GM19455 (cell line): ENCODE measurements around the gene ZNF598.
"Not testable (repeated sequence)": the region's sequence is repeated elsewhere in the genome, so short reads cannot be mapped to it uniquely, and the experiment has no call there.

ENCODE experiments used
- ATAC-seq: cut with Tn5 transposase; IDR thresholded peaks from one replicate; pipeline ENCODE4 v1.9.1; 2021; ENCODE audit not compliant: unreplicated experiment

ZNF598 gene

DNA sequence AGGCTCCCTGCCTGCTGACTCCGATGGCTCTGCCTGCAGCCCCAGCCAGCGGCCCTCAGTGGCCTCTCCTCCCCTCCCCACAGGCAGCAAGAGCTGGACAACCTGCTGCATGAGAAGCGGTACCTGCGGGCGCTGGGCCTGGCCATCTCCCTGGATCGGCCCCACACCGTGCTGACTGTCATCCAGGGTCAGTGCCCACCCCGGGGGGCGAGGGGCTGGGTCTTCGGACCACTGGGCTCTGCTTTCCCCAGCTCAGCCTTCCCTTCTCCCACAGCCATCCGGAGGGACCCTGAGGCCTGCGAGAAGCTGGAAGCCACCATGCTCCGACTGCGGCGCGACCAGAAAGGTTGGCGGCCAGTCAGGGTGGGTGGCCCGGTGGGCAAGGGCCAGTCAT, 31.7 kb downstream of the ZNF598 start:
- no peak for ATAC-seq

DNA sequence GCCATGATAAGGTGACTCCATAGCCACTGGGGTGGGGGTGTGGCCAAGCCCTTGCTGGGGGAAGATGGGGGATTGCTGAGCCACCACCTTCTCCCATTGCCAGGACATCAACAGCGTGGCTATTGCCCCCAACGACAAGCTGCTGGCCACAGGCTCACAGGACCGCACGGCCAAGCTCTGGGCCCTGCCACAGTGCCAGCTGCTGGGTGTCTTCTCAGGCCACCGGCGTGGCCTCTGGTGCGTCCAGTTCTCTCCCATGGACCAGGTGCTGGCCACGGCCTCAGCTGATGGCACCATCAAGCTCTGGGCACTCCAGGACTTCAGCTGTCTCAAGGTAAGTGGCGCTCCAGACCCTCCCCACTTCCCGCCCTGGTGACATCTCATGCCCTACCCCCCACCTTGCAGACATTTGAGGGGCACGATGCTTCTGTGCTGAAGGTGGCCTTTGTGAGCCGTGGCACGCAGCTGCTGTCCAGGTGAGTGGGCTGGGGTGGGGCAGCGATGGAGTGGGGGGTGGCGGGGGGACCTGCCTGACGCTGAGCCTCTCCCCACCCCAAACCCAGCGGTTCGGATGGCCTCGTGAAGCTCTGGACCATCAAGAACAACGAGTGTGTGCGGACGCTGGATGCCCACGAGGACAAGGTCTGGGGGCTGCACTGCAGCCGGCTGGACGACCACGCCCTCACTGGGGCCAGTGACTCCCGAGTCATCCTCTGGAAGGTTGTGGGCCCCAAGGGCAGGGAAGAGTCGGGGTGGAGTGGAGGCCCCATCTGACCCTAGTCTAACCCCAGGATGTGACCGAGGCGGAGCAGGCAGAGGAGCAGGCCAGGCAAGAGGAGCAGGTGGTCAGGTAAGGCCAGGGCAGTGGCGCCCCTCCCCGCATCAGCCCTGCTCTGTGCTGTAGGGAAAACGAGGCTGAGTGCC, 32.4 kb downstream of the ZNF598 start:
- ATAC-seq: no peak

DNA sequence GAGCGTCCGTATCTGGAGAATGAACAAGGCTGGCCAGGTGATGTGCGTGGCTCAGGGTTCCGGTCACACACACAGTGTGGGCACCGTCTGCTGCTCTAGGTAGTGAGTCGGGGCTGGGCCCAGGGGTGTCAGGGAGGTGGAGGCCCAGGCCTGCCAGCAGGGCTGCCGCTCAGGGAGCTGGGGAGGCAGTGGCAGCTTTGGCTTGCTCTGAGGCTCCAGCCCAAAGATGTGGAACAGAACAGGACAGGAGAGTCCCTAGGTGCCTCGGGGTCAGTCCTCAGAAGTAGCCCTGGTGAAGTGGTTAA, 33.5 kb downstream of the ZNF598 start:
- no peak for ATAC-seq

GRCh38 chr16:1975432-1976215, 34.0 kb downstream of the ZNF598 start:
- ATAC-seq: no peak

DNA sequence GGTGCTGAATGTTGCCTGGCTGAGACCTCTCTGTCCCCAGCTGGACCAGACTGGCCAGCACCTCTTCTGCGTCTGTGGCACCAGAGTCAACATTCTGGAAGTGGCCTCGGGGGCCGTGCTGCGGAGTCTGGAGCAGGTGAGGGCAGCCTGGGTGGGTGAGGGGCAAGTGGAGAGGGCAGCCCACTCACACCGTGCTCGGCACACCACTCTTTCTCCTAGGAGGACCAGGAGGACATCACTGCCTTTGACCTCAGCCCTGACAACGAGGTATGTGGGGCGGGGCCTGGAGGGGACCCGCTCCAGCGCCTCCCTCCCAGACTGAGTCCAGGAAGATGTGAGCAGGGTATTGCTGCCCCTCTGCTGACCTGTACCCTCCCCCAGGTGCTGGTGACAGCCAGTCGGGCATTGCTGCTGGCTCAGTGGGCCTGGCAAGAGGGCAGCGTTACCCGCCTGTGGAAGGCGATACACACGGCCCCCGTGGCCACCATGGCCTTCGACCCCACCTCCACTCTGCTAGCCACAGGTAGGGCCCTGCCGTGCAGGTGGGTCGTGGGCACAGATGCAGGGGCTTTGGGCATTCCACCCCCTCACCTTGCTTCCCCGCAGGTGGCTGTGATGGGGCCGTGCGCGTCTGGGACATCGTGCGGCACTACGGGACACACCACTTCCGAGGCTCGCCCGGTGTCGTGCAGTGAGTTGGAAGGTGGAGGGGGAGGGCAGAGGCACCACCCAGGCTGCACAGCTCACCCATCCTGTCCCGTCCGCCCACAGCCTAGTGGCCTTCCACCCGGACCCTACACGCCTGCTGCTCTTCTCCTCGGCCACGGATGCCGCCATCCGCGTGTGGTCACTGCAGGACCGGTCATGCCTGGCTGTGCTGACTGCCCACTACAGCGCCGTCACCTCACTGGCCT, 35.2 kb downstream of the ZNF598 start:
- ATAC-seq: no peak

DNA sequence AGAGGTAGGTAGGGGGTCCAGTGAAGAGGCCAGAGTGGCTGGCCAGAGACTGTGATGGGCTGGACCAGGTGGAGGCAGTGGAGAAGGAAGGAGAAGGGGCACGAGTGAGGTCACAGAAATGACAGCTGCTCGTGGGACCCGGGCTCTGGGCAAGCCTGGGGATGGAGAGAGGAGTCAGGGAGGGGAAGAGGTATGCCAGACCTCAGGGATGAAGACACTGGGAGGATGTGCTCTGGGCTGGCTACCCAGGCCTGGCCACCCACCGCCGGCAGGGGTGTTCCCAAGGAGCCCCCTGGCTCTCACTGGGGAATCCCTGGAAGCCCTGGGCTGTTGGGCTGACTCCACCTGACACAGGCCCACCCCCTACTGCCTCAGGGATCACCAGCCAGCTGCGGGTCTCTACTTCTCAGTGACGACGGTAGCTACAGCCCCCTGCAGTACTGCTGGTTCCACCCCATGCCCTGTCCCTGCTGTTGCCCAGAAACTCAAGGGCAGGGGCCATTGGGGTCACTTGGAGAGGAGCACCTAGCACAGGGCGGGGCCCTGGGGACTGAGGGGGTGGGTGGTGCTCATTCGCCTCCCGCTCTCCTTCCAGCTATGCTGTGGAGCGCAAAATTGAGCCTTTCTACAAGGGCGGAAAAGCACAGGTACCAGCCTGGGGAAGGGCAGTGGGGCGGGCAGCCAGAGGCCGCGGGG, 36.0 kb downstream of the ZNF598 start:
- no peak for ATAC-seq

DNA sequence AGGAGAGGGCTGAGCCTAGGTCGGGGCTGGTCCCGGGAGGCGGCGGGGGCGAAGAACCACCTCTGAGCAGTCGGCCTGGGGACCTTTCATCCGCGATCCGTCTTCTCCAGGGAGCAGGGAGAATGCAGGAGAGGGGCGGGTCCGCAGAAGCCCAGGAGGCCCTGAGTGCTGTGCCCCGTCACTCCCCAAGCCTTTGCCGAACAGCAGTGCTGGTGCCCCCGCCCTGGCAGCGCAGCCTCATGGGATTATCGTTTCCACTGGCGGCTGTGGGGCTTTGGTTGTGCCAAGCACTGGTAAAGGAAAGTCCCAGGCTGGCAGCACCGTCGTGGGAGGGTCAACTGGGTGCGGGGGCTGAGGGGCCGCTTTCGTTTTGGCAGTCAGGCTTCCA, 37.1 kb downstream of the ZNF598 start:
- ATAC-seq: no peak

- peak; percentile 74 for ATAC-seq
Measured at GRCh38 chr16:1971796-1972489, 37.7 kb downstream of the ZNF598 start, which contains the start of gene TBL3. Gene TBL3 (plus strand): TSS chr16:1972053. CDS start chr16:1972165, 112 bp downstream.

GRCh38 chr16:1968146-1968953, 41.3 kb downstream of the ZNF598 start:
- ATAC-seq: no peak

DNA sequence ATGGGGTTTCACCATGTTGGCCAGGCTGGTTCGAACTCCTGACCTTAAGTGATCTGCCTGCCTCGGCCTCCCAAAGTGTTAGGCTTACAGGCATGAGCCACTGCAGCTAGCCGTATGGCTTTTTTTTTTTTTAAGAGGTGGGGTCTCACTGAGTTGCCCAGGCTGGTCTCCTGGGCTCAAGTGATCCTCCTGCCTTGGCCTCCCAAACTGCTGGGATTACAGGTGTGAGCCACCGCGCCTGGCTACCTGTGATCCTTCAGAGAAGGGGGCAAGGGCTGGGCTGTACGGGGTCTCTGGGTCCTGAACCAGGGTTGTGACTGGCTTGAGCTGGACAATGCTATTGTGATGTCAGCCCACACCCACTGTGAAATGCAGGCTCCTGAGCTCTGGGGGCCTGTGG, 43.2 kb downstream of the ZNF598 start, which contains the start of gene RNF151:
TSS of gene RNF151 (plus strand) at position 397 of the 400 bp plus-strand sequence. CDS start 26 bp downstream, outside the sequence.
- no peak for ATAC-seq

- ATAC-seq: no peak
Measured at GRCh38 chr16:1965396-1966001, 44.1 kb downstream of the ZNF598 start.

GRCh38 chr16:1964506-1965395, 44.9 kb downstream of the ZNF598 start, which contains the start of gene RPS2:
Gene RPS2 (minus strand): TSS chr16:1964826. CDS start chr16:1964625, 201 bp downstream.
- ATAC-seq: peak; percentile 68

DNA sequence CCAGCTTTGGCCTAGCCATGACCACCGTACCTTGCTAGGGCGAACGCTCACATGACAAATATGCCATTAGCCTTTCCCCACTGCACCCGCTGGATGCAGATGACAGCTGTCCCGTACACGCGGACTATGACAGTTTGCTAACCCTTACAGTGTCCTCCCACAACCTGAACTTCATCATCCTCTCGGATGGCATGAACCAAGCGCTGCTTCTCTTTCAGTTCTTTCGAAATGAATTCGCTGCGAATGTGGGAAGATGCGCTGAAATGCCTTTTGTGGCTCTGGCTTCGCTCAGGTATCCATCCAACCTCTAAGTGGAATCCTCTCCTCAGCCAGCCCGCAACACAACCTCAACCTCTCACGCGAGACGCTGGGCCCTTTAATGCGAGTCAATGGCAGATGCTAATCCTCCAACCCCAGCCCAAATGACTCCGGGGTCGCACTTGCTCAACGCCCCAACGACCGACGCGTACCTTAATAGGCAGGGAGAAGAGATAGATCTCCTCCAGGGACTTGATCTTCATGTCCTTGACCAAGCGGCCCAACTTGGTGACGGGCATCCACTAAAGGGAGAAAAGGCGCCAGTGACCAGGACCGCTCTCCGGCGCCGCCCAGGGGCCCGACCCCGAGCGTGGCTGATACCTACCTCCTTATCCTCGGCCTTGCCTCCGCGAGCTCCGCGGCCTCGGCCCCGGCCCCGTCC, 45.7 kb downstream of the ZNF598 start:
- ATAC-seq: peak; percentile 3

- ATAC-seq: not testable (repeated sequence)
Measured at GRCh38 chr16:1962161-1963153, 47.2 kb downstream of the ZNF598 start.

DNA sequence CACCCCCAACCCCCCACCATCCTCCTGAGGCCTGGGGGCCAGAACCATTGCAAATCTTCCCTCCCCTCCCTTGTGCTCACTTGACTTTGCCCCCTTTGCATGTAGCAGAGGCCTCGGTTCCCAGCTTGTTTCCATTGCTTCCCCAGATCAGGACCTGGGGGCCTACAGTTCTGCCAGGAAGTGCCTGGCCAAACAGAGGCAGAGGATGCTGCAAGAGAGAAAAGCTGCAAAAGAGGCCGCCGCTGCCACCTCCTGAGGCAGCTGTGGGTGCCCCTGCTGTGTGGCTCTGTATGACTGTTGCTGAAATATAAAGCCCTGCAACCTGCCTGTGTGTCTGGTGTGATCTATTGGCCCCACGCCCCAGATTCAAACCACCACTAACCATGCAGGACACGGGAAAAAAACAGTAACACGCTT, 48.0 kb downstream of the ZNF598 start:
- no peak for ATAC-seq
